ENCODE measurements around the gene MSL1.

MSL1 gene

GRCh38 chr17:40105861-40106759 lies 15.7 kb upstream of the MSL1 start:
- no peak for DNase-seq

GRCh38 chr17:40106760-40107521 lies 14.8 kb upstream of the MSL1 start:
- DNase-seq = no peak

GRCh38 chr17:40107522-40108174 lies 14.1 kb upstream of the MSL1 start:
- no peak for DNase-seq

GRCh38 chr17:40108970-40109824 lies 12.6 kb upstream of the MSL1 start:
- DNase-seq = no peak

DNA sequence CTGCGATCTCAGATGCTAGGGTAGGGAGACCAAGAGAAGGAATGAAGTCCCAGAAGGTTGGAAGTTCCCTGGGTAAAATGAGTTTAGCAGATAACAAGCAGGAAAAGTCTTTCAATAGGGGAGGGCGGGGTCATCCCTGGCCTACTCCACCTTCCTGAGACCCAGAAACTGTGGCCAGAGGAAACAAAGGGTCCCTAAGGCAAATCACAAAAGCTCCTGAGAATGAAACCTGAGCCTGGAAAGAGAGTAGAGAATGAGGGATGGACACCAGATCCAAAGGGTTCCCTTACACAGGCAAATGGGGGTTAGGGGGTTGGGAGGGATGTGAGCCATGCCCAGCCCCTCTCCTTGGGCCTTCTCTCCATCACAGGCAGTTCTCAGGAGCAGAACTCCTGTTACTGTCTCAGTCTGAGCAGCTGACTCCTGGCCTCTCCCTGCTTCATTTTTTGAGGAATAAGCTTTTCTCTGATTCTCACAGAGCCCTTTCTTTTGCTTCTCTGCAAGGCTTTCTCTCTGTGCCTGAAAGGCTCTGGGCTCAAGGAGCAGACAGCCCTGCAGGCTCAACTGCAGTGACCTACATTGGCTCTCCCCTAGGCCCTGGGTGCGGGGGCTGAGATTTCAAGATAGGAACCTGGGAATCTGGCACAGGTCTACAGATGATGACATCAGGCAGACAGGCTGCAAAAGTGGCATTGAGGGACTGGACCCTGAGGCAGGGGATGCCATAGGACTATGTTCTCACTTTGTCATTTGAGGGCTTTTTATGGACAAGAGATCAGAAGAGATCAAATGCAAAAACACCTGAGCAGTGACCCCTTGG lies 11.5 kb upstream of the MSL1 start:
- no peak for DNase-seq

GRCh38 chr17:40111221-40112128 lies 10.3 kb upstream of the MSL1 start:
- DNase-seq = peak; percentile 77

DNA sequence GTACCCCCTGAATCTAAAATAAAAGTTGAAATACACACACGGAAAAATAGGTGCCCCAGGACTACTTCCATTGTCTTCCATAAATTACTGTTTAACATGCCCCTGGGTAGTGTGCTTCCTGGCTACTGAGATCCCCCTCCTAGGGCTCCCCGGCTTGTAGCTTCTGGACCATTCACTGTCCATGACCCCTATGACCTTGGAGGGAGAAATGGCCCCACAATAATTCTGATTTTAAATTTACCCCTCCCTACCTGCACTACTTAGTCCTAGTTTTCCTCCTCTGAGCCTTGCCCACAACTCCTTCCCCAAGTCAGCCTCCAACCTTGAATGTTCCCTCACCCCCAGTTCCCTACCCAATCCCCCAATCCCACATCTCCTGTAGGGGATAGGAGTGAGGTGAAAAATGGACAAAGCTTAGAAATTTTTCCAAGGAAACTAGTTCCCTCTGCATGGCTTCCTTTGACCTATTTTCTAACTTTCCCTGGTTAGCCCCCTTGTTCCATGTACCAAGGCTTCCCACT lies 9.5 kb upstream of the MSL1 start:
- DNase-seq = no peak

DNA sequence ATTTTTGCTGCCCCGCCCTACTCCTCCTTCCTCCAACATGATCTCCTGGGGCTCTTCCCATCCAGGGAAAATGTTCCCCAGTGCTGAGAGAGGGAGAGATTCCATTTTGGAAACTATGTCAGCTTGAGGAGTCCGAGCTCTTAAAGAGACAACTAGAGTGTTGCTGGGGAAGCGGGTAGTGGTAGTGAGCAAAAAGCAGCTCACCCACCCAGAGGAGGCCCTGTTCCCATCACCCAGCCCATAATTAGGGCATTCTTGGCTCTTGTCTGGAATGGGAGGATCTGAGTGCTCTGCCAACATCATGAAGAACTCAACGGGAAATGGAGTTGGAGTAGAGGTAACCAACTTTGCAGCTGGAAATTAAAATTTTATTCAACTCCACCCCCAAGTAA lies 9.1 kb upstream of the MSL1 start:
- no peak for DNase-seq

DNA sequence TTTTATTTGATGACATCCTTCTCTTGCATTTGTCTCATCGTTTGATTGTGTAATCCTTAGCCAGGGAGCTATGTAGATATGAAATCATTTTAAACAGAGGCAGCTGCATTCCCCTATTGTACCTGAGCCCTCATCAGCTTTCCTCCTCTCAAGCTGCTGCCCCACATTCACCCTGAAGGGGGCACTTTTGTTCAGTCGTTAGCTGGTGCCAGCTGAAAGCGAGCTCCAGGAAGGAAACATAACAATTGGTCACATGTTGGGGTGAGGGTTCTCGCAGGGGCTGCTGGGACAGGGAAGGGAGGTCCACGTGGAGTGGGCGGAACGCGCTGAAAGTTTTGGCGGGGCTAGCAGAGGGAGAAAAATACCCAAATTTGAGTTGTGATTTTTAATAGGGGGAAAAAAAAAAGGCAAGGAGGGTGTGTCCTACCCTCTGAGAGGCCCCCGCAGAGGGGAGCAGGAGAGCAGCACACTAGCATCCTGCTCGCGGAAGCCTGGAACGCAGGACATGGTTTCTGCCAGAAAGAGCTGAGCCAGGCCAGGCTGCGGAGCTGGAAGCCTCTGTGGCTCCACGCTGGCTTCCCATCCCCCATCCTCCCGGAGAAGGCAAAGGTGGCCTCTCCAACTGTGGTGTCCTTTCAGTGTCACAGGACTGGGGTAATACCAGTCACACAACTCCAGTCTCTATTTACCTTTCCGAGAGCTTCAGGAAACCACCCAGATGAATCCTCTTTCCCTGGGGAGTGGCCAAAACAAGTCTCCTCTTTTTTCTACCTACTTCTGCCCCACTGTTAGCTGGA lies 8.5 kb upstream of the MSL1 start:
- peak; percentile 90 for DNase-seq

- no peak for DNase-seq
Measured at GRCh38 chr17:40113907-40114245, 7.9 kb upstream of the MSL1 start.

DNA sequence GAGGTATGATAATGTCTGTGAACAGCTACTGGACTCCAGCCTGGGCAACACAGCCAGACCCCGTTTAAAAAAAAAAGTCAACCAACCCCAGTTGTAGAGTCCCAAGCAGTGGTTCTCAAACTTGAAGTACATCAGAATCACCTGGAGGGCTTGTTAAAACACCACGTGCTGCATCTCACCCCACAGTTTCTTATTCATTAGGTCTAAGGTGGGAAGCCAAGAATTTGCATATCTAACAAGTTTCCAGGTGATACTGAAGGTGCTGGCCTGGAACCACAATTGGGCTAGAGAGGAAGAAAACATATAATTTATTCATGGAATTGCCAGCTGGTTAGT lies 6.7 kb upstream of the MSL1 start:
- no peak for DNase-seq

DNA sequence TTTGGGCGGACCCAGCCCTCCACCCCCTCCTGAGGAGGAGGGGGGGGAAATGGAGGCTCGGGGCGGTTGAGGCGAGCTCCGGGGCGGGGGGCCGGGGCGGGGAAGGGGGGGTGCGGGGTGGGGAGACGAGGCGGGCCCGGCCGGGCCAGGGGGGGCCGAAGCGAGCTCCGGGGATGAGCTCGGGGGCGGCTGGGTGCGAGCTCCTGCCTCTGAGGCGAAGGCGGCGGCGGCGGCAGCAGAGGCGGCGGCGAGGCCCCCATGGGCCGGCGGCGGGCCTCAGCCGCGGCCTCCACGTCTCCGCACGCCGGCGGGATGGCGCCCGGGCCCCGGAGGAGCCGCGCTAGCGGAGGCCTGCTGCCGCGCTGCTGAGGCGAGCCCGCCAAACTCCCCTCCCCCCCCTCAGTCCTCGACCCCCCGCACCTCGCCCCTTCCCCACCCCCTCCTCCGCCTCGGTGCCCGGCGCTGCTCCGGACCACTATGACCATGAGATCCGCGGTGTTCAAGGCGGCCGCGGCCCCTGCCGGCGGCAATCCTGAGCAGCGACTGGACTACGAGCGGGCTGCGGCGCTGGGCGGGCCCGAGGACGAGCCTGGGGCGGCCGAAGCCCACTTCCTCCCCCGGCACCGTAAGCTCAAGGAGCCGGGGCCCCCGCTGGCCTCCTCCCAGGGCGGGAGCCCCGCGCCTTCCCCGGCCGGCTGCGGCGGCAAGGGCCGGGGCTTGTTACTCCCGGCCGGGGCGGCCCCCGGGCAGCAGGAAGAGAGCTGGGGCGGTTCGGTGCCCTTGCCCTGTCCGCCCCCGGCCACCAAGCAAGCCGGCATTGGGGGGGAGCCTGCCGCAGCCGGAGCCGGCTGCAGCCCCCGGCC lies 596 bp downstream of the MSL1 start:
- DNase-seq = no peak

GRCh38 chr17:40122999-40123810 lies 1.4 kb downstream of the MSL1 start:
- DNase-seq = peak; percentile 69

- no peak for DNase-seq
Measured at GRCh38 chr17:40123811-40124114, 2.0 kb downstream of the MSL1 start.

- peak; percentile 25 for DNase-seq
Measured at GRCh38 chr17:40124279-40125141, 2.7 kb downstream of the MSL1 start.

DNA sequence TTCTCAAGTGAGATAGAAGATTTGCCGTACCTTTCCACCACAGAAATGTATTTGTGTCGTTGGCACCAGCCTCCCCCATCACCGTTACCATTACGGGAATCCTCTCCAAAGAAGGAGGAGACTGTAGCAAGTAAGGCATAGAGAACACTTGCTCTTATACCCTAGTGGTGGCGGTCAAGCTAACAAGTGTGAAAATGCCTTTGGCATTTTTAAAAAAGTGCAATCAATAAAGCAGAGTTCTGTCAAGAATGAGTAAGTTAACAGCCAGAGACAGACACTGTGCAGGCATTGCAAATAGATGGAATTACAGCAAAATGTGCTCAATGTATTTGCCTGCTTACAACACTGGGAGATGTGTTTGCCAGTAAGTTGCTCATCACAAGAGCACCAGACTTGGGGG lies 7.7 kb downstream of the MSL1 start:
- DNase-seq = no peak

All from NCI-H526 treated with DMSO at 0.1 percent for 48 hours (cell line).